Stimulated activated naive CD8-positive, alpha-beta T cell treated with anti-CD3 and anti-CD28 coated beads, Interleukin-15, Interleukin-2, amounts not matched to agents 100 ng/mL and 50 ng/mL, for 24 hours (primary cell): Measurements from ENCODE around the gene ANKRD49.

Experiments
- H3K27ac Mint-ChIP-seq: one replicate; pipeline ENCODE4 v1.8.0; 2021; ENCODE audit warnings: mild to moderate bottlenecking, mixed read lengths
- H3K27me3 Mint-ChIP-seq: one replicate; pipeline ENCODE4 v1.8.0; 2021; ENCODE audit warnings: mixed read lengths
- H3K36me3 Mint-ChIP-seq: one replicate; pipeline ENCODE4 v1.8.0; 2021; ENCODE audit warnings: low read depth, mixed read lengths
- H3K4me1 Mint-ChIP-seq: one replicate; pipeline ENCODE4 v1.8.0; 2021; ENCODE audit warnings: low read depth, mixed read lengths
- H3K4me3 Mint-ChIP-seq: one replicate; pipeline ENCODE4 v1.8.0; 2021; ENCODE audit warnings: mild to moderate bottlenecking, mixed read lengths
- H3K9me3 Mint-ChIP-seq: one replicate; pipeline ENCODE4 v1.8.0; 2021; ENCODE audit warnings: mixed read lengths

ANKRD49 gene

GRCh38 chr11:94545264-94546161 is 51.7 kb downstream of the ANKRD49 start:
- Mint-ChIP-seq H3K27me3 (no peaks in the 10 kb centered on the region), H3K4me3 (peak overlapping the region; percentile 78), H3K4me1 (peaks cover 35% of the 10 kb centered on the region), H3K9me3 (no peaks in the 10 kb centered on the region), H3K36me3 (peaks cover 6% of the 10 kb centered on the region), H3K27ac (peak overlapping the region; percentile 42)

DNA sequence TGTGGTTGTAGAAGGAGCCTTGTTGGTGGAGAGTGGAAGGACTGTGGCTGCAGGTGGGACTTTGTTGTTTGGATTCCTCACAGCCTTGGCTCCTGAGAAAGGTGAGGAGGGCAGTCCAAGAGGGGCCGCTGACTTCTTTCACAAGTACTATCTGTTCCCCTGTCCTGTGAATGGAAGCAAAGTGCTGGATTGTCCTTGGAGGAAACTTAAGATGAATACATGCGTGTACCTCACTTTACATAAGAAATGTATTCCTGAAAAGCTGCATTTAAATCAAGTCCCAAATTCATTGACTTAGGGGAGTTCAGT is 52.3 kb downstream of the ANKRD49 start:
- H3K27ac Mint-ChIP-seq, result no peak overlapping the region
- peak overlapping the region; percentile 78 for H3K4me3 Mint-ChIP-seq
- no peaks in the 10 kb centered on the region for H3K9me3 Mint-ChIP-seq
- H3K36me3 Mint-ChIP-seq, result peaks cover 9% of the 10 kb centered on the region
- peaks cover 35% of the 10 kb centered on the region for H3K4me1 Mint-ChIP-seq
- H3K27me3 Mint-ChIP-seq, result no peaks in the 10 kb centered on the region

DNA sequence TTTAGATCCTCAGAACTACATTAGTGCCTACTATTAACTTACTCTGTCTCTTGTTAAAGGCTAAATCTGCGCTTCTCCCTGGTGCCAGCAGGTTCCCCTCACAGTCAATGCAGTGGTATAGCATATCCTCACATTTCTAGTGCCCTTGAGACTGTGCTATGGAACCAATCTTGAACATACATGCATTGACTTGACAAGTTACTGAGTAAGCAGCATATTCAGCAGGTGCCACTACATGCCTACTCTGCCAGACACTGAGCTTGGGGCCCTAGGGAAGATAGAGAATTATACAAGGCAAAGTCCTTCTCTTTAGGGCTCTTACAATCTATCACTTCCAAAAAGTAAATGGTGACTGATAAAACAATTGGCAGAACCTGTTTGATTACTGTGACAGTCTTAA is 53.1 kb downstream of the ANKRD49 start:
- Mint-ChIP-seq H3K4me1 (peaks cover 35% of the 10 kb centered on the region), H3K27me3 (no peaks in the 10 kb centered on the region), H3K4me3 (peak overlapping the region; percentile 43), H3K36me3 (peaks cover 9% of the 10 kb centered on the region), H3K27ac (no peak overlapping the region), H3K9me3 (no peaks in the 10 kb centered on the region)

DNA sequence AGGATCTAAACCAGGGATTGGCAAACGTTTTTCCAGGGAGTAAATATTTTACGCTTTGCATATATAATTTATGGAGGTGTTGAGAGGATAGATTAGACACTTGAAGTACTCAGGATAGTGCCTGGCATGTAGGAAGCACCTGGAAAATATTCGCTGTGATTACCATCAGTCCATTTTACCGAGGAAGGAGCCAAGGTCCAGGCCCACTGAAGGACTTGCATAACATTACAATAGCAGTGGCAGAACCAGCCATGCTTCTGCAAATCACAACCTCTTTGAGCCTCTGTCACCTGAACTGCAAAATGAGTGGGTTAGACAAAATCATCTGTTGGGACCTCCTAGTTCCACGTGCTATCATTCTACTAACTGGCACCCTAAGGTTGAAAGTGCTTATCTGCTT is 55.4 kb downstream of the ANKRD49 start:
- H3K27me3 Mint-ChIP-seq, result no peaks in the 10 kb centered on the region
- no peak overlapping the region for H3K4me3 Mint-ChIP-seq
- H3K36me3 Mint-ChIP-seq, result peaks cover 9% of the 10 kb centered on the region

More for the DNA sequence above, 55.4 kb downstream of the ANKRD49 start:
- Mint-ChIP-seq H3K9me3 (no peaks in the 10 kb centered on the region), H3K4me1 (peaks cover 27% of the 10 kb centered on the region), H3K27ac (no peak overlapping the region)
